NOMO-1 treated with dmso at 0.1 percent for 144 hours (cell line): ENCODE measurements around the gene HIVEP2.

Source experiments
- DNase-seq: peaks from one replicate; lab custom pipeline; 2025; ENCODE audit not compliant: unreplicated experiment; lab: John Stamatoyannopoulos, UW

The HIVEP2 gene

GRCh38 chr6:142790257-142790656 lies 154.7 kb downstream of the HIVEP2 start:
- no peak for DNase-seq

DNA sequence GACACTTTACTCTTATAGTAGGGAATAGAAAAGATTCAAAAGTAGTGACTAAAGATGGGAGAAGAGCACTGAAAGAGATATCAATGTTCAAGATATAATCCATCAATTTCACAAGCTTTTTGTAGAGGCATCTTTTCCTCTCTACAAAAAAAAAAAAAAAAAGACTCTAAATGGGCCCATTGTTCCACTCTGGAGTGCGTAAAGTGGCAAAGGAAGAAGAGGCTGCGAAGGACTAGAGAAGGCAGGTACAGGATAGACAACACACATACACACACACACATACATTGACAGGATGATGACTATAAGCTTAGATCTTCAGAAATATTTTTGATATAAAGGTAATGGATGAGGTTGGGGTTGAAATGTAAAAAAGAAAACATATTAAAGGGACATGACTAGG lies 157.6 kb downstream of the HIVEP2 start:
- DNase-seq, result no peak

DNA sequence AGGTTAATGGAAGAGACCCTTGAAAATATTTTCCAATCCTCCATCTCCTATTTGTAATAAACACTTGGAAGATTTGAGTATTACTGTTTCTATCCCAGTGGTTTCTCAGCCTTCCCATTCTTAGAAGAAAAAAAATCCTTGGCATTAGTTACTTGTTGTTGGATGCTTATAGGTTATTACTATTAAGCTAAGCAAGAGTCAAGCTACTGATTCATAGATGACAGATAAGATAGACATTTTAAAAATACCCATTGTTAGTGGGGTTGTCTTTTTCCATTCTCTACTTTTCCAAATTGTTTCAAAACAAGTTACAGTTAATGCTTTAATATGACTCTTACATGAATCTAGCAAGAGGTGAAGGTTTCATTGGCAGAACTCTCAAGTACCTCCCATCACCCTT lies 158.5 kb downstream of the HIVEP2 start:
- no peak for DNase-seq

DNA sequence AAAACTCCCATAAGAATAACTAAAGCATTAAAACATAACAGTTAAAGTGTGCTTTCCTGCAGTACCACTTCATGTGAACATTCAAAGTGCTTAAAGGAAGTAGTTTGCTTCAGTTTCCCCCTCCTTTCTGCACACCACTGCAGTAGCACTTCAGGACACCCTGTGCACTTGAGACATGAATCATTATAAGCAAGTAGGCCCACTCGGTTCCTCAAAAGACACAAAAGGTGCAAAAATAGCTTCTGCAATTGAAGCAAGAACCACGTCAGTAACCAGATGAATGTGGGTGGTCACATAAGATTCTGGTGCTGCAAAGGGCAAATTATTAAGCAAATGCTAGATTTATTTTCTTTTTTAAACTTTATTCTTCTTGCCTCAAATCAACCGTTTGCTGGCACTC lies 160.6 kb downstream of the HIVEP2 start:
- DNase-seq, result peak; percentile 71

GRCh38 chr6:142783499-142783898 lies 161.5 kb downstream of the HIVEP2 start:
- DNase-seq, result no peak

- DNase-seq, result no peak
These were observed 163.8 kb downstream of the HIVEP2 start for GRCh38 chr6:142781129-142781528.

DNA sequence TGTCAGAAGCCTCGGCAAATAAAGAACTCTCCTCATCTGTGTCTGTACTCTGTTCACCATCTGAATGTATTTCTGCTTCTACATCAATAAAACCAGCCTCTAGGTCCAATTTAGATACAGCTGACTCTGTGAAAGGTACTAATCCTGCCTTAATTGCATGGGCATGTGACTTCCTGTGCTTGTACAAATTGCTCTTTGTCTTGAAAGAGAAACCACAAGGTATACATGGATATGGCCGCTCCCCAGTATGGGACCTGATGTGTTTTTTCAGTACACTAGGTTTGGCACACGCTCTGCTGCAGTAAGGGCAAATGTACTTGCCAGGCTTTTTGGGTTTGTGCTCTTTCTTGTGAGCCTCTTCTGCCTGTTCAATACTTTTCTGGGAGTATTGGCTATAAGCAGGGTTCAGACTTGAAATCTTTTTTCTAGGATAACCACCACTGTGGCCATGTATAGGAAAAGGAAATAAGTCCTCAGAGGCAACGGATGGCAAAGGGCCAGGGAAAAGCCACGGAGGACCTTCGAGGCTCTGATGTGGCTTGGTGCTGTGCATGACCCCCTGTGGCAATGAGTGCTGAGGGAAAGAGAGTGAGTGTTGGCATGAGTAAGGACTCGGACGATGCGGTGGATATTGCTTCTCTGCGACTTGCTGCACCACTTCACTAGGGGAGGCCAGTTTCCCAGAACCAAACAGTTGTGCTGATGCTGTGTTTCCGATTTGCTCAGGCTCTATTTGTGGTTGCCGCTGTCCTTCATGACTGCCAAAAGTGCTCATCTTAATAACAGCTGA lies 170.9 kb downstream of the HIVEP2 start:
- DNase-seq, result no peak

DNA sequence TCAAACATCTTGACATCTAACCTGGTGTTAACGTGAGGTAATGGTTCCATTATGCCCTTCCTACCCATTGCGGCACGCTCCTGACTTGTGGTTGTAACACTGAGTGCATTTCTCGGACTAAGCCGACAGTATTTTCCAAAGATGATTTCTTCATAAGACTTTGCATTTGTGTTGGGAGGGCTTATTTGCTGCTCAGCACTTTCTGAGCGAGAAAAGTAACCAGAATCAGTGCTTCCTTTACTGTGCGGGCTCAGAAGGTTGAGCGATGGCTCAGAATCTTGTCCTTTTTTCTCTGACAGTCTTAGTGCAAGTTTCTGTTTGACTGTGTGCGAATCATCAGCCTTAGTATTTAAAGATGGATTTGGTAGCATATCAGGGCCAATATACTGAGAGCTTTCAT lies 171.7 kb downstream of the HIVEP2 start:
- DNase-seq, result no peak

DNA sequence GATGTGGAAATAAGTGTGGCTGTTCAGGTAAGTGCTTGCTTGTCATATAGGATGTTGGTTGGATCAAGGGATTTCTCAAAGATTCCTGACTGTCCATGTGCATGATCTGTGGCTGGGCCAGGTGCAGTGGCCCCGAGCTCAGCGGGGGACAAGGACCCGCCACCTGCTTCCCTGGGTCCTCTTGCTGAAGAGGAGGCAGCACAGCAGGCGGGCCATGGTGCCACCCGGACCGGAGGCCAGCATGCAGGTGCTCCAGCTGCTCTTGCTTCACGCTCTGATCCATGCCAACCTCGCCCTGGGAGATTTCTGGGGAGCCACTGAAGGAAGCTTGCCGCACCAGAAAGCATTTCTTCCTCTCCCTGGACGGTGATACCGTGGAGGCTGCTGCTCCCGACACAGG lies 173.8 kb downstream of the HIVEP2 start:
- DNase-seq, result no peak

DNA sequence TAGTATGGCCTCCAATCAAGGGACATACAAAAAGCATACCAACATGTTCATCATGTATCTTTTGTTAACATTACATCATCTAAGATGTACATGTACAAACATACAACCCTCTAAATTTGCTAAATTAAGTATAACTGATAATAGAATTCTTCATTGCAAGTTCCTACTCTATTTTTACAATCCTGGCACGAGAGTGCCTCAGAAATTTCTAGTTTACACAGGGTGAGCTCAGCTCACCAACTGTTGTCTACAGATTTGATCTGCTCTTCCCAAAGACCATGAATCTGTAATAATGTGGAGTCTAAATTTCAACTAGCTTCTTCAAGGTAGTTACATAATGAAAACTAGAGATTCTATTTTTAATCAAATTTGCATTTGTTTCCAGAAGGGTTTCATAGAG lies 179.7 kb downstream of the HIVEP2 start:
- no peak for DNase-seq

DNA sequence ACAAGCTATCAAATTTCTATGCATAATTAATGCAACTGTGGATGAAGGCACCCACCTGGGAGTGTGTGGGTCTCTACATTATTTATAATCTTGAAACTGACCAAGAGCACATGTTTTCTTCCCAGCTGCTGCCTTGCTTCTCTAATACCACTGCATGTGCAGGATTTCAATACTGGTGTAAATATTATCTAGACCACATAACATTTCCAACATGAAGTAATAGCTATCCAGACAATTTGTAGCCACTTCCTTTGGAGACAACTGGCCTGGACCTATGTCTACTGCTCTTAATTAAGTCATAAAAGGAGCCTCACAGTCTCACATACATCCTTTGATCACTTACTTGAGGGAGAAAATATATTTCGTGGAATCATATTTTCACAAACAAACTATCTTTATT lies 180.7 kb downstream of the HIVEP2 start:
- DNase-seq, result no peak

GRCh38 chr6:142763205-142763604 lies 181.8 kb downstream of the HIVEP2 start:
- no peak for DNase-seq

DNA sequence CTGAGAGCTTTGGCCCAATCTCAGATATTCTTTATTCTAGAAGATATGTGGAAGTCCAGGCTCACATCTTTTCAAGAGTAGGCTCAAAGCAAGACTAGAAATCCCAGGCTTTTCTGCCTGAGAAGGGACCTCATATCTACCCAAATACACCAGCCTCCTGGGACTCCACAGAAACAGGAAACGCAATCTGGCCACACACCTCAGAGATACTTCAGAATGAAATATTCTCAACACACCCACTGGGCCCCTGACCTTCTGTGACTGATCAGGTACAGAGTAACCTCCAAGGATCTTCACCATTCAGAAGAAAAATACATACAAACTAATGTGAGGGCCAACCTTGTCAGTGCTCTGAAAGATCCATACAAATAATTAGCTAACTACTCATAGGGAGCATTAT lies 183.2 kb downstream of the HIVEP2 start:
- DNase-seq, result no peak

DNA sequence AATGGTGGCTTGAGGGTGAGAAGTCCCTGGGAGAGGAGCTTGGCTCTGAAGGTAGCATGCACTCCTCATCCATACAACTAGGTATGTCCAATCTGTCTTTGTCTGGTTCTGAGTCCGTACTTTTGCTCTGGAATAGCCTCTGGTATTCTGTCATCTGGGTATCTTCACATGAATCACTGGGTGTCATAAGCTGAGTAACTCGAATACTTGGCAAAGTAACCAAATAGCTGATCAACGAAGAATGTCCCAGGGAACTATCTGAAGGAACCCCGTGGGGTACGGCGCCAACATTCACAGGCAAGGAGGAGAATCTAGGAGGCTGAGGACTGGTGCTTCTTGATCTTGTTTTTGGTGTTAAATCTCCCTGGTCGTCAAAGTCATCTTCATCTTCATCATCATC lies 184.8 kb downstream of the HIVEP2 start:
- no peak for DNase-seq

DNA sequence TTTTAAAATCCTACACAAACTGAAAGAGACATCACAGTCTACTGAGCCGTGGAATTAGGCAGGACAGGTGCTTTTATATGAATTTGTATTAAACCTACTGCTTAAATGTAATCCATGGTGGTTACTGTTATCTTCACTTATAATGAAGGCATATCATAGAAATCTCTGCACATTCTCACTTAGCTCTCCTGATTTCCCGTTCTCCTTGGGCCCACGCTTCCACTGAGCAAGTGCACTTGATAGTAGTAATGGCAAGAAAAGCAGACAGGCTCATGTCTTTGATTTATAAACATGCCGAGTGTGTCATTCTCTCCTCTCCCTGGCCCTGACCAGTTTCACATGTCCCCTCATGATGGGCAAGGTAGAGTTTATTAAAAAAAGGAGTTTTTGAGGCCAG lies 186.3 kb downstream of the HIVEP2 start:
- DNase-seq, result no peak

- no peak for DNase-seq
These were observed 186.9 kb downstream of the HIVEP2 start for GRCh38 chr6:142757852-142758628.

DNA sequence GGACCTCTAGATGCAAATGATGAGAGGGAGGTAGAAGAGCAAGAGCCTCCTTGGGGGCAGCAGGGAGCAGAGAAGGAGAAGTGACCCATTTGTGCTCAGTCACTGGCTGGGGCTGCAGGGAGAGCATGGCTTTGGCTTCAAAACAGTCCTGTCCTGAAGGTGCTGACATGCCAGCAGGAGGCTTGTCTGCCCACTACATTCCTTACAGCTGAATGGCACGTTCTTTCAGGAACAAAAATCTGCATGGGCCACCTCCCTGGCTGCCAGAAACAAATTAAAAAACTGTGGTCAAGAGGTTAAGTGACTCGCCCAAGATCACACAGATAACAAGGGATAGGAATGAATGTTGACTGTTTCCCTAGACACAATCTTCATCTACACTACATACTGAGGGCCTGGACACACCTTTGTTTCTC lies 188.8 kb downstream of the HIVEP2 start:
- DNase-seq, result no peak

DNA sequence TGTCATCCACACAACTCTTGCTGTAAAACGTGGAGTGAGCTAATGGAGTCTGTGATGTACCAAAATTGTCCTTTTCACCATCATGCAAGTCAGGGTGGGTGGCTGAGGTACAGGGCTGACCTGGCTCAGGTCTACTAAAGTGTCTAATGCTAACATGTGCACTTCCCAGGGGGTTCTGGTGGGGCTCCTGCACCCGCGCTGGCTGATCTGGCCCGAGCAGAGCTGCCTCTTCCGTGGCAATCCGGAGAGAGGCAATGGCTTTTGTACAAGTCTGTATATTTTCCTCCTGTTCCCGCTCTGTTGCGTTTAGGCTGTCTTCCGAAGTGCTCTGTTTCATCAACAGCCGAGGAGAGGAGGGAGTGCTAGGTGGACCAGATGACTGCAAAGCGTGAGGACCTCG lies 191.8 kb downstream of the HIVEP2 start:
- DNase-seq, result no peak

- DNase-seq, result no peak
These were observed 192.6 kb downstream of the HIVEP2 start for GRCh38 chr6:142752348-142752747.

DNA sequence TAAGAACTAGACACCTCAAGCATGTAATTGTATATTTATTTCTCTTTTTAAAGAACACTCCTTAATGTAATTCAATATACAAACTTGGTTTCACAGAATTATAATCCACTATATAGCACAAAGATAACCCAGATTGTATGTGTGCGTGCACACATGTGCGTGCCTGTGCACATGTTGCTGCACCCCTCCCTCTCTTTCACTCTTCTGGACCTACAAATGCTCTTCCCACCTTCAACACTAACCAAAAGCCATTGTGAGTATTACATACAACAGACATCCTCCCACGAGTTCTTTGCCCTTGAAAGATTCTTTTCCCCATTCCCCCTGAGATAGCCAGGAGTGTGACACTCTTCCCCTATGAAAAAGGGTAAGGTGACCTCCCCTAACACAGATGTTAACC lies 193.5 kb downstream of the HIVEP2 start:
- no peak for DNase-seq

DNA sequence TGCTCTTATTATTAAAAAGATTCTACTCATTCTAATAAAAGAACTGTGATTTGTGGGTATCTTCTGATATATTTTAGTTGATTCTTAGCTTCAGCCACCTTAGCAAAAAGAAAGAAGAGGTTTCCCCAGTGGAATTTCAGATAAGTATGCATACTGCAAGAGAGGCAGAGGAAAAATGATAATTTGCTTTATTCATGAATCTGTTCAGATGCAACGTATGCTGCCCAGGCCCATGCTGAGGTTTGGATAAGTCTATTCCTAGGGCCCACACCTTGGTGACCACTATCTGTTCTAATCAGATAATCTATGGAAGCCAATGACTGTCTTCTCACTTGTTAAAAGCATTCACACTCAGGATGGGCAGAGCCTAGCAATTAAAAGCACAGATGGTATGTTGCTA lies 194.0 kb downstream of the HIVEP2 start:
- DNase-seq, result no peak

DNA sequence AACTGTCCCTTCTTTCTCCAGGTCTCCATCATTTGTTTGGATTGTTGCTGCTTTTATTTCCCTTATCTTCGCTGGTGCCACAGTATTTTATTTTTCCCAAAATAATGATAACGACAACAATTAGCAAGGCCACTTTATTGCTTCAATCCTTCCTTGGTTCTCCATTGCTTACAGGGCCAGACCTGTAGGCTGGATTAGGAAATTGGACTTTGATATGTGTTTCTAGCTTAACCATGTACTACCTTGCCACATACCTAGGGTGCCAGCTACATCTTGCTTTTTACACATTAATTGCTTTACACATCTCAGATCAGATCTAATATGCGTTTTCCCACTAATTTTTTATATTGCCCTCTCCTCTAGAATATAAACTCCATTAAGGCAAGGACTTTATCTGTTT lies 195.4 kb downstream of the HIVEP2 start:
- no peak for DNase-seq

DNA sequence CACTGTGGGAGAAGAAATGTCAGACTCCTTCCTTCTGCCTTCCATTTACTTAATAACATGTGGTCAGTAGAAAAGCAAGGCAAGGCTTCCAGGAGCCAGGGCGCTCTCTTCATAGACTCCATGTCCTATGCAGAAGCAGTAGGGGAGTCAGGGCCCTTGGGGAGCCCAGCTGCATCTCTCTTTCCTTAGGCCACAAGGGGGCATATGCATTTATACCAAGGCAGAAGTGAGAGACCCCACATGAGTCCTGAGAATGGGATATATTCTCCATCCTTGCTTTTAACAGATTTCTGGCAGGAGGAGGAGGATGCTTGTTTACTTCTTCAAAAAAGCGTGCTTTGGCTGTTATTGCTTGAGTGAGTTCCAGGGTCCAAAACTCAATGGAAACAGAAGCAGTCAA lies 198.5 kb downstream of the HIVEP2 start:
- DNase-seq, result no peak
